GM19240 (cell line): Measurements from ENCODE around the gene PAM16.
"Not testable (repeated sequence)": the region's sequence is repeated elsewhere in the genome, so short reads cannot be mapped to it uniquely, and the experiment has no call there.

Experiments used
- DNase-seq: peaks from one replicate; pipeline ENCODE4 v3.0.0; 2011; ENCODE audit warnings: low spot score; ENCODE audit not compliant: insufficient read length

Gene PAM16

DNA sequence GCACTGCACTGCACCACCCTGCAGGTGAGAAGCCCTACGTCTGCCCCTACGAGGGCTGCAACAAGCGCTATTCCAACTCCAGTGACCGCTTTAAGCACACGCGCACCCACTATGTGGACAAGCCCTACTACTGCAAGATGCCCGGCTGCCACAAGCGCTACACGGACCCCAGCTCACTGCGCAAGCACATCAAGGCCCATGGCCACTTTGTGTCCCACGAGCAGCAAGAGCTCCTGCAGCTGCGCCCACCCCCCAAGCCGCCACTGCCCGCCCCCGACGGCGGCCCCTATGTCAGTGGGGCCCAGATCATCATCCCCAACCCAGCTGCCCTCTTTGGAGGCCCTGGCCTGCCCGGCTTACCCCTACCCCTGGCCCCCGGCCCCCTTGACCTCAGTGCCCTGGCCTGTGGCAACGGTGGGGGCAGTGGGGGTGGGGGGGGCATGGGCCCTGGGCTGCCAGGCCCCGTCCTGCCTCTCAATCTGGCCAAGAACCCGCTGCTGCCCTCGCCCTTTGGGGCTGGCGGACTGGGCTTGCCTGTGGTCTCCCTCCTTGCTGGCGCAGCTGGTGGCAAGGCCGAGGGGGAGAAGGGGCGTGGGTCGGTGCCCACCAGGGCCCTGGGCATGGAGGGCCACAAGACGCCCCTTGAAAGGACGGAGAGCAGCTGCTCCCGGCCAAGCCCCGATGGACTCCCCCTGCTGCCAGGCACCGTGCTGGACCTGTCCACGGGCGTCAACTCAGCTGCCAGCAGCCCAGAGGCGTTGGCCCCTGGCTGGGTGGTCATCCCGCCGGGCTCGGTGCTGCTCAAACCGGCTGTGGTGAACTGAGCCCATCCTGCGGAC is 14.2 kb downstream of the PAM16 start:
- no peak for DNase-seq

DNA sequence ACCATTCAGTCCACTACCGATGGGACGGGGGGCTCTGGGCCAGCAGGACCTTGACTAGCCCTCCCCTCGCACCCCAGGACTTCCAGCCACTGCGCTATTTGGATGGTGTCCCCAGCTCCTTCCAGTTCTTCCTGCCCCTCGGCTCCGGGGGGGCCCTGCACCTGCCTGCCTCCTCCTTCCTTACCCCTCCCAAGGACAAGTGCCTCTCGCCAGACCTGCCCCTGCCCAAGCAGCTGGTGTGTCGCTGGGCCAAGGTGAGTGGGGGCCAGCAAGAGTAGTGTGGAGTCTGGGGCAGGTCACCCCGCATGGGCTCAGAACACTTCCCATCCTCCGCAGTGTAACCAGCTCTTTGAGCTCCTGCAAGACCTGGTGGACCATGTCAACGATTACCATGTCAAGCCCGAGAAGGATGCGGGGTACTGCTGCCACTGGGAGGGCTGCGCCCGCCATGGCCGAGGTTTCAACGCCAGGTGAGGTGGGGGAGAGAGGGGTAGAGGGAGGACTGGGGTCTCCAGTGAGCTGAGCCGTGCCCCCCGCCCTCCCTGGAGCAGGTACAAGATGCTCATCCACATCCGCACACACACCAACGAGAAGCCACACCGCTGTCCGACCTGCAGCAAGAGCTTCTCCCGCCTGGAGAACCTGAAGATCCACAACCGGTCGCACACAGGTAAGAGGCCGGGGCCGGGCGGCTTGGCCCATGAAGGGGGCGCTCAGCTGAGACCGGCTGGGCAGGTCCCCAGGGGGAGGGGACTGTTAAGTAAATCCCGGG is 16.2 kb downstream of the PAM16 start:
- no peak for DNase-seq

DNA sequence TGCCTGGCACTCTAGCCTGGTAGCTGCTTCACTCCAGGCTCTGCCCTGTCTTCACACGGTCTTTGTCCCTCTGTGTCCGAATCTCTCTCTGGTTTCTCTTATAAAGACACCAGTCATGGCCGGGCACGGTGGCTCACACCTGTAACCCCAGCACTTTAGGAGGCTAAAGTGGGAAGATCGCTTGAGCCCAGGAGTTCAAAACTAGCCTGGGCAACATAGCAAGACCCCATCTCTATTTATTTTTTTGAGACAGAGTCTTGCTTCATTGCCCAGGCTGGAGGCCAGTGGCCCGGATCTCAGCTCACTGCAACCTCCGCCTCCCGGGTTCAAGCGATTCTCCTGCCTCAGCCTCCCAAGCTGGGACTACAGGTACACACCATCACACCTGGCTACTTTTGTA is 17.4 kb downstream of the PAM16 start:
- not testable (repeated sequence) for DNase-seq

DNA sequence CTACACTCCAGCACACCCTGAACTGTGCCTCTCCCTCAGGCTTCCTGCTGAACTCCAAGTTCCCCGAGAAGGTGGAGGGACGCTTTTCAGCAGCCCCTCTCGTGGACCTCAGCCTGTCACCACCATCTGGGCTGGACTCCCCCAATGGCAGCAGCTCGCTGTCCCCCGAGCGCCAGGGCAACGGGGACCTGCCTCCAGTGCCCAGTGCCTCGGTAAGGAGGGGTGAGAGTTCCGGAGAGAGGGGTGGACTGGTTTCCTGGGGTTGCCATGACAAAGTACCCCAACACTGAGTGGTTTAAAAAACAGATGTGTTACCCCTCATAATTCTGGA is 17.8 kb downstream of the PAM16 start:
- no peak for DNase-seq

DNA sequence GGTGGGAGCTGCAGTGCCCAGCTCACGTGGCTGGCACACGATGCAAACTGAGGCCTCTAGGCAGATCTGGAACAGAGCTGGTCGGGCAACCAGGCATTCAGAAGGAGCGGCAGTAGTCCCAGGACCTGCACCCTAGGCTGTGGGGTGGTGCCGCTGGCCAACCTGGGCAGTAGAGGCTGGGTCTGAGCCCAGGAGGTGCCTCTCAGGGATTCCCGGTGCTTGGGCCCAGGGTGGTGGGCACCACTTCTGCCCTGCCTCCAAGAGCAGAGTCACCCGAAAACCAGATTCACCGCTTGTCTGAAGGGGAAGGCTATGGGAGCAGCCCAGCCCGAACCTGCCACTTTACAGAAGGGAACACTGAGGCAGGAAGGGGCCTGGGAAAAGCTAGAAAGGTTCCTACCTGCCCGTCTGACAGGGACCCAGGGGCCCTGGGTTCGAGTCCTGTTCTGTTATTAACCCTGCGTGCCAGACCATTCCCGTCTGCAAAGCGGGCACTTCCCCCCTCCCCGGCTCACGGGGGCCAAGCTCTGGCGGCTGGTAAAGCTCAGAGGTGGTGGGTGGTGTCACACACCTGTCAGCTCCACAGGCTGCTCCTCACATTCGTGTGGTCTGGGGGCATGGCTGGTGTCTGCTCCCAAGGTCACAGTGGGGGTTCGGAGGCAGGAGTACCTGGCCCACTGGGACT is 18.4 kb downstream of the PAM16 start:
- DNase-seq, result no peak

DNA sequence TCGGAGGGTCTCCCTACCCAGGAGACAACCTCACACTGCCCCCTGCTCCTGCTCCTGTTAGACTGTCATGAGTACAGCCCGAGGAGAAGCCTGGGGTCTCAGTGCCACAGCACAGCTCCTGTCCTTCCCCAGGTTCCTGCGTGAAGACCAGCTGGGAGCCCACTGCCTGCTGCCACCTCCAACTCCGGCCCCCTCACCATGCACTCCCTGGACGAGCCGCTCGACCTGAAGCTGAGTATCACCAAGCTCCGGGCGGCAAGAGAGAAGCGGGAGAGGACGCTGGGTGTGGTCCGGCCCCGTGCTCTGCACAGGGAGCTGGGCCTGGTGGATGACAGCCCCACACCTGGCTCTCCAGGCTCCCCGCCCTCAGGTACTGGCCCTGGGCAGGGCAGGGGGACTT is 19.0 kb downstream of the PAM16 start:
- DNase-seq, result no peak

DNA sequence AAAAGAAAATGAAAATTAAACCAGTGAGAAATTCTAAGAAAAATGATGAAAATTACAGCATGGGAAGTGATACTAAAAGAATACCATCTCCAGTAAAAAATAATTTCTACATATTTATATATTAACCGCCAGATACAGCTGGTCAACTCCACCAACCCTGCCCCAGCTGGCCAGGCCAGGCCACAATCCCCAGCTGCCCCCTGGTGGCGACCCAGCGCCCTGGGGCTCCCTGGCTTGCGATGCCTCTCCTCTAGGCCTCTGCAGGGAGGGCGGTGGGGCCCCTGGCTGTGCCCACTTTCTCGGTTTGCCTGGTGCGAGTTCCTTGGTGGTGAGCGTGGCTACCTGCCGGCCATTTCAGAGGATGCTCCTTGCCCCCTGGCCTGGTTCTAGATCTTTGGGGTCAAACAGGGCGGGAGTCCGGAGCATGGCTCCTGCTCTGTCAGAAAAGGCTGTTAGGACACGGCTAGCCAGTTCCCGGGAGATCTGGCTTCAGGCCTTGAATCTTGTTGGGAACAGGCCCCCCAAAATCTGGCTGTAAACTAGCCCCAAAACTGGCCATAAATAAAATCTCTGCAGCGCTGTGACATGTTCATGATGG is 20.7 kb downstream of the PAM16 start:
- peak; percentile 96 for DNase-seq

DNA sequence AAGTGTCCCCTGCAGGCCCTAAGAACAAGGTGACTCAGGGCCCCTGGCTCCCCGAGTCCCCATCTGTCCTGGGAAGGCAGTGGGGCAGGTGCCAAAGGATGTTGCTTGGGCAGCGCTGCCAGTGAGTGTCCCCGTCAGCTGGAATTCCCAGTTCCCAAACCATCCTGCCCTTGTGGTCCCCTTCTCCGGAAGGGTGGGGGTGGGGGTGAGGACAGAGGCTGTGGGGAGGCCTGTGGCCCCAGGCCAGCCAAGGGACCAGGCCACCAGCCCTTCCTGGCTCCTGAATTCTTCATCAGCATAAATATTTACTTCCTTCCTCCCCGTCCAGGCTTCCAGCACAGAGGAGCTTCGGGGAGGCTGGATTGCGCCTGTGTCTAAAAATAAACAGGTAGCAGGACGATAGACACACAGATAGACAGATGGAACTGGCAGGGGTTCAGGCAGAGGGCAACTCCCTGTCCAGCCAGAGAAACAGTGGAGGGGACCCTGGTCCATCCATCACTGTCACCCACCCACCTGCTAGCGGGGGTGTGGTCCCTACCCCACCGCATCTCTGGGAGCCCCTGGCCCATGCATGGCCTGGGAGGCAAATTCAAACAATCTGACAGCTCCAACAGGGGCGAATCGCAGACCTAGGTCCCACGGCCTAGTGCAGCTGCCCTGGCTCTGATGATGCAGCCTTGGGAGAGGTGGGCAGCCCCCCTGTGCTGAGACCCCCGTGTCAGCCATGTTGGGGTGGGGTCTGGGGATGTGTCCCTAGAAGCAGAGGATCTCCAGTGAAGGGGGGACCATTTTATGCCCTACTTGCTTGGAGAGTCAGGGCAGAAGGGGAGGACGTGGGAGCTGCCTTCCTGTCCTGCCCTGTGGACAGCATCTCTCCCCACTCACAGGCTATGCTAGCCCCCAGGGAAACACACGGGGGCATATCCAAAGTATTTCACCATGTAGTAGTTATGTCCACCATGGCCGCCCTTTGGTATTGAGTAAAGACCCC is 22.0 kb downstream of the PAM16 start:
- DNase-seq, result no peak

DNA sequence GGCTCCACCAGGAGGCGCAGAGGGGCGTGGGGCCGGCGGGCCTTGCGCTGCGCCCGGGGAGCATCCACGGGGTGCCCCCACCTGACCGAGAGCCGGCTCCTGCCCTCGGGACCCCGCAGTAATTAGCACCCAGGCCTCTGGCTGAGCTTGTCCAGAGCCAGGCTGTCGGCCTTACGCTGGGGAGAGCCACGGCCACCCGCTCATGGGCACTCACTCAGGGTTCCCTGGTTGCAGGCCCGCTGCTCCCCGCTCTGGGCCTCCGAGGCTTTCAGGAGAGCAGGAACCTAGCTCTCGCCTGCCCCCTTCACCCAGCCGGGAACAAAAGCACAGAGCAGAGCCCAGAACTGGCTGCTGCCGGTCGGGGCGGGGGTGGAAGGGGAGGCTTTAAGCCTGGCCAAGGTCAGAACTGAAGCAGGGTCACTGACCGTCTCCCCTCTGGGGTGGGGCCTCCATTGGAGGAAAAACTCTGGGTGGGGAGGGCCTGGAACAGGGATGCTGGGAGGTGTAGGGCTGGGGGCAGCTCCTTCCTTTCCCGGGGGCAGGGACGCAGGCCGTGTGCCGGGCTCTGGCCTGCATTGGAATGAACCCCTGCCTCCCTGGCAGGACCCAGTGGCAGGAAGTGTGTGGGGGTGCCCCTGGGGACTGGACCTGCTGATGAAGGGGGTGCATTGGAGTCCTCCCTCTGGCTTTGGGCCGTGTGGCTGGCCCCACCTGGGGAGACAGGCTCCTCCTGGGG is 22.9 kb downstream of the PAM16 start:
- DNase-seq, result no peak

DNA sequence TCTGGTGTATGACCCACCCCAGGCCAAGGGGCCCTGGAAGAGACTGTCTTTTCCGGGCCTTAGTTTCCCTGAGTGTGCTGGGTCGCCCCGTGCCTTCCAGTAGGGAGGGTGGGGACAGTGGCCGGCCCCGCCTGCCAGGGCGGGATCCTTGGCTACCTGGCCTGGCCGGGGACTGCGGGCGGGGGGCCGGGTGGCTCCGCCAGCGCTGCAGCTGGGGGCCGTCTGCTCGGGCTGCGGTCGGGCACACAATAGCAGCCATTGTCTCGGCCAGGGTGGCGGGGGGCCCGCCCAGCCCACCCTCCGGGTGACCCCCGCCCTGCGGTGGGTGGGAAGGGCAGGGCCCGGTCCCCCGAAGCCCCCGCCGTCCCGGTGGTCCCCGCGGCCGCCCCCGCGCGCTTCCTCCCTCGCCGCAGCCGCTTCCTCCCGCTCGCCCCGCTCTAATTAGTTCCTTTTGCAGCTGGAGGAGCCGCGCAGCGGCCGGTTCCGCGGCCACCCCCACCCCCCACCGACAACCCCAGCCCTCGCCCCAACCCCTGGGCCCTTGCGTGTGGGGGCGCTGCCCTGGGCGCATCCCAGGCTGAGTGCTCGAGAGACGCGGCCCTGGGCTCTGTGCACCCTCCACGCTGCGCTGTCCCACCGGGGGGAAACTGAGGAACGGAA is 23.6 kb downstream of the PAM16 start:
- no peak for DNase-seq

DNA sequence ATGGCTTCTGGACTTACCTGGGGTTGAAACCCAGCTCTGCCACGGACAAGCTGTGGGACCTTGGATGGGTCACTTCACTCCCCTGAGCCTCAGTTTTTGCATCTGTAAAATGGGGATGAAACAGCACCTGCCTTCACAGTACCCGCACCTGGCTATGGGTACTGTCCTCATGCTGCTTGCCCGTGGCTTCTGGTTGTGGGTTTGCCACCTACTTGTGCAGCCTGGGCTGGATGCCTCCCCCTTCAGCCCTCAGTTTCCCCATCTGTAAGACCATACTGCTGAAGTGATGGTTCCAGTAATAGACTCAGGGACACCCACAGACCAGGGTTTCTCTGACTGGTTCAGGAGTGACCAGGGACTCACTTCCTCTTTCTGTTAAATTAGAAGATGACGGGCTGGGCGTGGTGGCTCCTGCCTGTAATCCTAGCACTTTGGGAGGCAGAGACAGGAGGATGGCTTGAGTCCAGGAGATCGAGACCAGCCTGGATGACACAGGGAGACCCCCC is 25.8 kb downstream of the PAM16 start:
- no peak for DNase-seq

DNA sequence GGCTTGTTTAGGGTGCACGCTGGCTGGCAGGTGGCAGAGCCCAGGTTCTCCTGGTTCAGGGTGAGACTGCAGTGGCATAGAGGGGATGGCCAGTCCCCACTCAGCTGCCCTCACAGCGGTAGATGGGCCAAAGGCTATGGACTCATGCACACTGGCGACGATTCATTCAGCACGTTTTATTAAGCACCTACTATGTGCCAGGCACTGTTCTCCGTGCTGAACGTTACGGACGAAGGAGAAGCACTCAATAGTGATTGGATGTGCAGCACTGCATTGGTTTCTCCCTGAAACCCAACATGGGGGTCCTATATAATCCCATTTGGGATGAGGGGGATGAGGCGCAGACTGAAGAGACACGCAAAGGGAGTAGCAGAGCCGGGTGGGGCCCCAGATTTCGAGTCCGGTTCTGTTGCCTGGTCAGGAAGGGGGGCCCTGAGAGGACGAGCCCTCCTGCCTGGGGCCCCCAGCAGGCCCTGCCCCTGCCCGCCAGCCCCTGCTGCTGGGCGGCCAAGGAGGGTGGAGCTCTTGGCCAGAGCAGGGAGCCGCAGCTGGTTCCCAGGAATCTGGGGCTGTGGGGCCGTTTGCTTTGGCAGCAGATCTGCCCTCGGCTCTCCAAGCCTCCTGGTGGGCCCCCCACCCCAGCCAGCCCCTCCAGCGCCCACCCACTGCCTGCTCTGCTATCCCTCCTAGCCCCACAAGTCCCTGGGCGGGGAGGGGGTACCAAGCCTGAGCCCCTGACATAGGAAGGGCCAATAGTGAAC is 26.4 kb downstream of the PAM16 start:
- no peak for DNase-seq

DNA sequence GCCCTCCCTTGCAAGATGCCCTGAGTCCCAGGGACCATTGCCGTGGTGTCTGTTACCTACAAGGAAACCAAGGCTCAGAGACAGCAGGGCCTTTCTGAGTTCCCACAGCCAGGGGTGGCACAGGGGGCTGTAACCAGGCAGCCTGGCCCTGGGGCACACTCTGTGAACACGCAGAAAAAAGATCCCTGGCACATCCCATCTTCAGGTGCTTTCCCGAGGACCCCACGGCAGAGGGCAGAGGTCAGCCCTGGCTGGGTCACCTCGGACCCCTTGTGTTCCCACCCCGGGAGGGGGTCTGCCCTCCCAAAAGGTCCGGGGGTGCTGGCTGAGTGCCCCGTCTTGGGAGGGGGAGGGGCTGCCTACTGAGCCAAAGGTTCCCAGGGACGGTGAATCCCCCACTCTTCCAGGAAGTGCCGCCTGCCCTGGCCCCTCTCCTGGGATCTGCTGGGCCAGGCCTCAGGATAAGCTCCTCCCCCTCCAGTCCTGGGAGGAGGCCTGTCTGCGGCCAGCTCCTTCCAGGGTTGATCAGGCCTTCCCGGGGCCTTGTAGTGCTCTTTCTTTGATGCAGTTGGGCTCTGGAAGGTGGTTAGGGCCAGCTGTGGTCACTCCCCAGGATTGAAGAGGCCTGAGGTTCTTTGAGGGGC is 27.2 kb downstream of the PAM16 start:
- no peak for DNase-seq

DNA sequence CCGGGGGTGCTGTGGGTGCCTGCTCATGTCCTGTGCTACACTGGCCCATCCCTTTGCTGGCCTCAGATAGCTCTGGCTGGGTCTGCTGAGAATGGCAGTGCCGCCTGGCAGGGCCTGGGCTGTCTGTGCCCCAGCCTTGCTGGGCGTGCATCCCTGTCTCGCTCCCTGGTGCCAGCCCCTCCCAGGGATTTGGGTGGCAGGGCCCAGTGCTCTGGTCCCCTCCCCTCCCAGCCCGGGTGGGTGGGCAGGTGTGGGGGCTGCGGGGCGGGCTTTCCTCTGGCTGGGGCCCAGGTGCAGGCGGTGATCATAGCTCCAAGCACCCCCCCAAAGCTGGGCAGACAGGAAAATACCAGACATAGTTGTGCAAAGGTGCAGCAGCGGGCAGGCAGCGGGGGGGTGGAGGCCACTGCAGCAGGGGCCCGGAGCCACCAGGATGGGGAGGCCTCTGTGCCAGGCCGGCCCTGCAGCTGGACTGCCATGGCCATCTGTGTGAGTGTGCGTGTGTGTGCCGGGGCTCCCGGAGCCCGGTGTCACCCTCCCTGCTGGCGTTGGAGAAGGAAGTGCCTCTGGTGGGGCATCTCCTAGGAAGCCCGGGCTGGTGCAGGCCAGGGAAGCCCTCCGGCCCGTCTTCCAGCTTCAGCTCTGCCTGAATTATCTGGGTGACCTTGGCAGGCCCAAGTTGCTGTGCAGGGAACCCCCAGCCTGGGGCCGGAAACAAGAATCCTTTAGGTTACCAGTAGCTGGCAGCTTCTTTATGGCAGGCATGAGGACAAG is 27.9 kb downstream of the PAM16 start:
- no peak for DNase-seq

DNA sequence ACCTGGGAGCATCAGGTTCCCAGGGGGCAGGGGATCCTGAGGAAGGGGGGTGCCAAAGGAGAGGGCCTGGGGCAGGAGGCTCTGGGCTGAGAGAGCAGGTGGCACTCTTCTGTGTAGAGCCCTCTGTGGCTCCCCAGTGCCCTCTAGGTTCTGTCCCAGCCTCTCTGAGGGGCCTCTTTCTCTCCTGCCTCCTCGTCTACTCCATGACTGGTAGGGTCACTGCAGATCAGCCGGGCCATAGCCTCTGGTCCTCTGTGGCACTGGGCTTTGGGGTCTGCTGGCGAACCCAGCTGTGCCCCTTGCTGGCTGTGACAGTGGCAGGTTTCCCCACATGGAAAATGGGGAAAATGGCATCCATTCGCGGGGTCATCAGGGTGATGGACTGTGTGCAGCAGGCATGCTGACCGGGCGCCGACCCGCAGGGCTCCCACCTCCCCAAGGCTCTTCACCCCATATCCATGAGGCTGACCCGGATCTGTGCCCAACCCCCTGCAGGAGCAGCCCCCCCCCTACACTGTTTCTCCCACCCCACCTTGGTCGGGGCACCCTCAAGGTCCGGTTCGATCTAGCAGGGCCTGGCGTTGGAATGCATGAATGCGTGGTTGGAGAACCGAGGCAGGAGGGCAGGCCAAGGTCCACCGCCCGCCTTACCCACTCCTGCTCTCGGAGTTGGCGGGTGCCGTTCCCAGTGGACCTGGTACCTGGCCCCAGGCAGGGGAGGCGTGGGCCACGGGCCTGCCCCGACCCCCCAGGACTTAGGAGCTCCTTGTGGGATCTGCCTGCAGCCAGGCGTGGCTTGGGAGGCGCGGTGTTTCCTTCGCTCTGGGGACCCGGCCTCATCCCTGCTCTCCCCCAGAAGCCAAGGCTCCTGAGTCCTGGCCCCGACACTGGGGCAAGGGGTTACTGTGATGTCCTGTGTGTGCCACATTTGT is 28.7 kb downstream of the PAM16 start:
- DNase-seq, result no peak
